ENCODE data around the gene EPC1.

EPC1 gene

DNA sequence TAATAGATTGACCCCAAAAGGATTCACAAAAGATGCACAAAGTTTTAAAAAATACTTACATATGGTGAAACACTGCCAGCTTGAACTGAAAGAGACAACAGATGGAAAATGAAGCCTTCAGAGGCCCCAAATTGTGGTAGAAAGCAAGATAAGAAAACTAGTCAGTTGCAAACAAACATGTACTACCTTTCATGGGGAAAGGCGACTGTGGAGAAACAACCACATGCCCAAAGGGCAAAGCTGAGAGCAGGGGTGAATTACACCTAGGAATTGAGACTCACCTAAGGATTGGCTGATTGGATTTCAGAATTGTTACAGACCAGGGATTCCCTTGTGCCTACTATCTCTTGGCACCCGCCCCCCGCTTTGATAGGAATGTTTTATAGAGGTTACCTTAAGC lies 13.1 kb downstream of the EPC1 start:
- no peak for DNase-seq

GRCh38 chr10:32332299-32332750 lies 14.6 kb downstream of the EPC1 start:
- no peak for DNase-seq

DNA sequence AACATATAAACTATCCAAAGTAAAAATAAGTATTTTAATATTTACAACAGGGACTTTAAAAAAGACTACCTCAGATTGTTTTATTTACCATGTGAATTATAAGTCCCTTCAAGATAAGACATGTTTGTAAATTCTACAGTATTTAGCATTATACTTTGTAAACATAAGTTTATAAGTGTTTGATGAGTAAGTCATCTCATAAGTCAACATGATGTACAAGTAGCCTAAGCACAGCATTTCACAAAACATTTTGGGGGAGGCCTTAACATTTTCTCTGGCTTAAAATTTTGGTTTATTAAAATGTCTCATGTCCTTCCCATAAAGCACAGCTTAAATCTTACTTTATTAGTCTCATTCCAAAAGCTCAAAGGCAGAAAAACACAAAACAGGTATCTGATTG lies 15.4 kb downstream of the EPC1 start:
- no peak for DNase-seq

GRCh38 chr10:32330214-32330613 lies 16.7 kb downstream of the EPC1 start:
- DNase-seq = no peak

DNA sequence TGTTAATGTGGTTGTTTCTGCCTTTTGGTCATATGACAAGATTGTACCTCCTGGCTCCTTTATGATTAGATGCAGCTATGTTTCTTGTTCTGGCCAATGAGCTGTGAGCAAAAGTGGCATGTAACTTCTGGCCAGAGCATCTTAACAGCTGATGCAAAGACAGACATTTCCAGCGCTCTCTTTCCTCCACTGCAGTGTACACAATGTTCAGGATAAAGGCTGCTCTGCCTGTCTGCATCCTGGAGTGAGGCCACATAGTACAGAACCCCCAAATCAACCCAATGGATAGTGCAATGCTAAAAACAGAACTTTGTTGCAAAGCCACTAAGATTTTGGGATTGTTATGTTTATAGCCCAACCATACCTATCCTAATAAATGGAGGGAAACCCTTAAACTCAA lies 17.9 kb downstream of the EPC1 start:
- DNase-seq = no peak

GRCh38 chr10:32328499-32328898 lies 18.5 kb downstream of the EPC1 start:
- DNase-seq = no peak

DNA sequence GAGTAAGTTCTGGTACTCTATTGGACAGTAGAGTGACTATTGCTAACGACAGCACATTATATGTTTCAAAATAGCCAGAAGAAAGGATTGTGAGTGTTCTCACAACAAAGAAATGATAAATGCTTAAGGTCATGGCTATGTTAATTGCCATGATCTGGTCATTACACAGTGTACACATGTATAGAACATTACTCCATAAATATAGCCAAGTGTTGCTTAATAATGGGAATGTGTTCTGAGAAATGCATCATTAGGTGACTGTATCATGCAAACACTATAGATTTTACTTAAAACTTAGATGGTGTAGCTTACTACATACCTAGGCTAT lies 19.6 kb downstream of the EPC1 start:
- DNase-seq = no peak

GRCh38 chr10:32326680-32327363 lies 20.1 kb downstream of the EPC1 start:
- DNase-seq = no peak

GRCh38 chr10:32326119-32326518 lies 20.8 kb downstream of the EPC1 start:
- DNase-seq = no peak

- DNase-seq = no peak
These were observed 23.9 kb downstream of the EPC1 start for GRCh38 chr10:32323051-32323450.

DNA sequence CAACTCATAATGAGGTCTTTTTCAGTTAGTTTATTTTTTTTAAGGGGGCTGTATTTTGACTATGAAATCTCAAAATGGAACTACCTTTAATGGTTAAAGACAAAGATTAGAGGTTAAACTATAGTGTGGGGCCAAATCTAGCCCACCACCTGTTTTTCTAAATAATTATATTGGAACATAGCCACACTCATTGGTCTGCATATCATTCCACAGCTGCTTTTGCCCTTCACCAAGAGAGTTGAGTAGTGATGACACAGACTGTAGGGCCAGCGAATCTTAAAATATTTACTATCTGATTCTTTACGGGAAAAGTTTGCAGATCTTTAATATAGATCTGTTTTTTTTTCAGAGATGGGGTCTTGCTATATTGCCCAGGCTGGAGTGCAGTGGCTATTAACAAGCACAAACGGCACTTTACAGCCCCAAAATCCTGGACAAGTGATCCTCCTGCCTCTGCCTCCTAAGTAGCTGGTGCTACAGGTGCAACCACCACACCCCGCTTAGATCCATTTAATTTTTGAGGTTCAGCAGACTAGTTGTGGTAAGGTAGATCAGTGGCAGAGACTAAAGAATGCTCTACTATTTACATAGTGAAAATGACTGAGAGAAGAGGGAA lies 25.8 kb downstream of the EPC1 start:
- no peak for DNase-seq

- DNase-seq = no peak
These were observed 28.5 kb downstream of the EPC1 start for GRCh38 chr10:32318476-32318896.

GRCh38 chr10:32317795-32318357 lies 29.1 kb downstream of the EPC1 start:
- no peak for DNase-seq

- no peak for DNase-seq
These were observed 31.5 kb downstream of the EPC1 start for GRCh38 chr10:32315424-32315823.

DNA sequence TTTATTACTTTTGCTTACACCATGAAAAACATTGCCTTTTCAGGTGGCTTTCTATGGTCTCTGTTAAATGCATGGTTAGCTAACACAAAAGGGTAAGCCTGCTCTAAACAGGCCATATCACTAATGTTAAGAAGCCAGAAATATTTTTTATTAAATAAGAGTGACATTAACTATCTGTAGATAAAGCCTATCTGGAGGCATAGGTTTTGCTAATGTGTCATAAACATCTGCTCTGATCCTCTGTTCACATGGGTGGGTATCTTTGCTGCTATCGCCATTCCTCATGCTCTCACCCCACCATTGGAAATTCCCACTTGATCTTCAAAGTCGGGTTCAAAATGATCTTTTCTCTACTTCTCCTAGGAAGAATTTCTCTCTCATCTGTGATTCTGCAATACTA lies 32.4 kb downstream of the EPC1 start:
- no peak for DNase-seq

GRCh38 chr10:32308027-32308603 lies 38.8 kb downstream of the EPC1 start:
- no peak for DNase-seq

GRCh38 chr10:32307609-32308008 lies 39.3 kb downstream of the EPC1 start:
- no peak for DNase-seq

GRCh38 chr10:32299354-32299980 lies 47.5 kb downstream of the EPC1 start:
- DNase-seq = no peak

DNA sequence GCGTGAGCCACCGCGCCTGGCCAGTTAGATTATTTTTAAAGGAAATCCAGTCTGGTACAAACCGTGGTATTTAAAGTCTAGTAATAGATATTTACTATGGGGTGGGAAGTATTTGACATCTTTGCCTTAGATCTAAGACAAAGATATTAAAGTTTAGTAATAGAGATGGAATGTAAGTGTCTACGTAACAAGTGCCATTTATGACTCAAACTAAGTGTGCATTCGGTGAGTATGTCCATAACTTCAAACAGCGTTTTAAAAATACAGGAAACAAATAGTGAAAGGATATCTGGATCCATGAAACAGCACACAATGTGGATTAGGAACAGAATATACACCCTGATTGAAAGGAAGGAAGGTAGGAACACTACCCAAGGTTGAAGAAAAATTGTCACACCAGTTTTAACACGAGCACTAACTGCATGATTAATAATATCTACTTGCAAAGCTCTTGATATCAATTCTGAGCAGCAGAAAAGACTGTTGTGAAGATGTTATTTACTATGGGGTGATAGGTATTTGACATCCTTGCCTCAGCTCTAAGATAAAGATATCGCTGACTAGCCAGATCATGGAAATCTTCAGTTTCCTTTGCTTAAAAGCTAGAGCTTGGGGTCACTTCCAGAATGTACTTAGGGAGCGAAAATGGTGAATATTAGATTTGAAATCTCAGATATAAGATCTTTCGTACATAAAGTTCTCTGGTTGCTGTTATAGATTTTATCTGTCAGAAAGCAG lies 48.7 kb downstream of the EPC1 start:
- no peak for DNase-seq

DNA sequence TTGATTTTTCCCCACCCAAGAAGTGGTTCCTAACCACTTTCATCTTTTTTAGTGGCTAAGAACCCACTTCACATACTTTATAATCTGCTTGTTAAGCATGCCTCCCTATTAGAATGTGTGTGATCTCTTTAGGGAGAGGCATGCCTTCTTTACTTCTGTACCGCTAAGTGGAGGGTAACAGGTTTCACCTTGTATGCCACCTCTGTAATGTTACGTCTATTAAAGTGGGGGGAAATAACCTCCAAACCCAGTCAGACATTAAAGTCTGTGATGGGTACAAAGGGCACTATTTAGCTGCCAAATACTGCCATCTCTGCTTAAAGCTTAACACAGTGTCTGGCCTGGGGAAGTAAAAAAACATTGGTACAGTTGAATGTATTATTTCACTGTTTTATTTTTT lies 51.9 kb downstream of the EPC1 start:
- no peak for DNase-seq

GRCh38 chr10:32293581-32293980 lies 53.4 kb downstream of the EPC1 start:
- no peak for DNase-seq

DNA sequence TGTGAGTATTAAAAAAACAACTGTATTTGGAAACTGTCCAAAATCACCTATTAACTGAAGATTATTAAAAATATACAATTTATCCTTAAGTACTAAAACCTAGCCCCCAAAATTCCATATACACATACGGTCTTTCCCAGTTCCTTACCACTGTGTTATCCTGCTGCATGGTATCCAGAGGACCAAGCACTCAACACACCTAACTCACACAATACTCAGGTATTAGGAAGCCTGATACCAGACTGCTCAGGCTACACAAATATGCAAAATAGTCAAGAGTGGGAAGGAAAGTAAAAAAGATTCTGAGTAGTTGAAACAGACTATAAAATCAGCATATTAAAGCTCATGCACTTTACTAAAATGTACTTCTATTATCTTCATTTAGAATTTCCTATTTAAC lies 67.2 kb downstream of the EPC1 start:
- DNase-seq = no peak

GRCh38 chr10:32273336-32273735 lies 73.6 kb downstream of the EPC1 start:
- DNase-seq = no peak
